H1 (cell line): ENCODE results near the gene C2. TPM values are rescaled to one million over a fixed set of nuclear protein-coding genes. Genes with fewer than 3 reads are reported as not detected.

ENCODE experiments used
- CTCF ChIA-PET: fragments of 300-600 bp; sonication (Branson Sonifier 250); formaldehyde crosslinking; loops from one replicate; lab custom pipeline; 2021; ENCODE audit not compliant: partially characterized antibody; lab: Charles Lee
- POLR2A ChIA-PET: fragments of 300-600 bp; sonication (Branson Sonifier 250); formaldehyde crosslinking; loops from one replicate; lab custom pipeline; 2021; ENCODE audit warnings: inconsistent platforms; ENCODE audit not compliant: partially characterized antibody; lab: Charles Lee
- DNase-seq, 2 experiments: peaks; one replicate each; pipeline versions ENCODE4 v3.0.0 to v3.0.0-alpha.2; 2010 to 2022; ENCODE audit warnings: low spot score in 2 of 2, low read depth in 1 of 2, mixed read lengths in 1 of 2
- FAIRE-seq: peaks from 2 replicates; lab custom pipeline; 2011; peaks lifted over from hg19 to GRCh38; lab: Jason Lieb, UNC
- H2AFZ ChIP-seq: 2 replicates; pipeline ENCODE4 v1.8.1; 2012; ENCODE audit warnings: low read length, inconsistent platforms
- H2AK5ac ChIP-seq: 2 replicates; pipeline ENCODE4 v1.6.1; 2013; ENCODE audit warnings: low read depth, low read length
- H2BK120ac ChIP-seq: replicated peaks from 2 replicates; pipeline ENCODE3; 2013; ENCODE audit warnings: low read depth, low read length, inconsistent platforms
- H2BK12ac ChIP-seq: 2 replicates; pipeline ENCODE4 v1.6.1; 2013; ENCODE audit warnings: low read depth, low read length
- H2BK15ac ChIP-seq: 2 replicates; pipeline ENCODE4 v1.6.1; 2013; ENCODE audit warnings: low read length
- H2BK20ac ChIP-seq: 2 replicates; pipeline ENCODE4 v1.6.1; 2013; ENCODE audit warnings: low read length
- H2BK5ac ChIP-seq: 2 replicates; pipeline ENCODE4 v1.6.1; 2013; ENCODE audit warnings: low read depth, low read length
- H3K14ac ChIP-seq: 2 replicates; pipeline ENCODE4 v1.6.1; 2013; ENCODE audit warnings: inconsistent platforms; ENCODE audit not compliant: insufficient read length
- H3K18ac ChIP-seq: 2 replicates; pipeline ENCODE4 v1.6.1; 2013; ENCODE audit warnings: low read length; ENCODE audit errors: extremely low read depth
- H3K23ac ChIP-seq: 2 replicates; pipeline ENCODE4 v1.6.1; 2013; ENCODE audit warnings: inconsistent platforms; ENCODE audit not compliant: insufficient read length
- H3K23me2 ChIP-seq: 2 replicates; pipeline ENCODE4 v1.6.1; 2013; ENCODE audit warnings: low read depth, low read length
- H3K27ac ChIP-seq: 2 replicates; pipeline ENCODE4 v1.6.1; 2011; ENCODE audit warnings: low read depth, low read length, inconsistent platforms
- H3K27me3 ChIP-seq, 4 experiments: replicated peaks in 1 of 4; 1 replicate in 1 of 4; 2 replicates in 3 of 4; pipeline versions ENCODE4 v1.6.1 to v1.8.1; 2011 to 2013; ENCODE audit warnings: low read length in 3 of 4, mild to moderate bottlenecking in 3 of 4, inconsistent platforms in 2 of 4, mixed read lengths in 2 of 4, moderate library complexity in 1 of 4; ENCODE audit not compliant: control insufficient read depth in 3 of 4, insufficient read depth in 3 of 4; ENCODE audit errors: extremely low read depth in 1 of 4
- H3K36me3 ChIP-seq, 4 experiments: 2 replicates each; pipeline versions ENCODE4 v1.6.1 to v1.8.1; 2011 to 2013; ENCODE audit warnings: mild to moderate bottlenecking in 4 of 4, low read length in 3 of 4, moderate library complexity in 2 of 4, control low read depth in 1 of 4, inconsistent platforms in 1 of 4; ENCODE audit not compliant: insufficient read depth in 4 of 4, control insufficient read depth in 2 of 4
- H3K4ac ChIP-seq: replicated peaks from 2 replicates; pipeline ENCODE3; 2013; ENCODE audit warnings: low read length, low read depth, mixed read lengths, inconsistent platforms; ENCODE audit not compliant: insufficient read length
- H3K4me1 ChIP-seq, 4 experiments: replicated peaks in 1 of 4; 1 replicate in 1 of 4; 2 replicates in 3 of 4; pipeline versions ENCODE4 v1.6.1 to v1.8.1; 2011 to 2013; ENCODE audit warnings: low read length in 3 of 4, inconsistent platforms in 2 of 4, mixed read lengths in 1 of 4; ENCODE audit not compliant: insufficient read depth in 4 of 4, control insufficient read depth in 3 of 4
- H3K4me2 ChIP-seq, 2 experiments: 2 replicates each; pipeline versions ENCODE4 v1.6.1 to v1.8.1; 2011 to 2013; ENCODE audit warnings: low read depth in 2 of 2, low read length in 2 of 2, control low read depth in 1 of 2, inconsistent platforms in 1 of 2, mild to moderate bottlenecking in 1 of 2; ENCODE audit not compliant: insufficient read depth in 1 of 2
- H3K4me3 ChIP-seq, 4 experiments: fragments of 200-600, 300-600 bp in 1 of 4; sonication (generic), shearing (Covaris generic), sonication (Bioruptor Twin) in 1 of 4; 2 replicates each; pipeline versions ENCODE4 v1.5.1 to v1.8.1; 2011 to 2016; ENCODE audit warnings: low read length in 4 of 4, low read depth in 3 of 4, control low read depth in 2 of 4, inconsistent platforms in 2 of 4, mild to moderate bottlenecking in 2 of 4, mixed read lengths in 1 of 4, moderate library complexity in 1 of 4; ENCODE audit not compliant: insufficient read depth in 2 of 4; ENCODE audit errors: extremely low read depth in 1 of 4
- H3K56ac ChIP-seq: replicated peaks from 2 replicates; pipeline ENCODE3; 2013; ENCODE audit warnings: low read depth, mild to moderate bottlenecking, mixed read lengths, low read length, inconsistent platforms; ENCODE audit not compliant: insufficient read length
- H3K79me1 ChIP-seq: 2 replicates; pipeline ENCODE4 v1.6.1; 2013; ENCODE audit warnings: low read depth, low read length, control low read depth
- H3K79me2 ChIP-seq, 2 experiments: 2 replicates each; pipeline versions ENCODE4 v1.6.1 to v1.8.1; 2012 to 2013; ENCODE audit warnings: low read length in 2 of 2, mild to moderate bottlenecking in 2 of 2, inconsistent platforms in 1 of 2; ENCODE audit not compliant: insufficient read depth in 2 of 2, control insufficient read depth in 1 of 2
- H3K9ac ChIP-seq, 4 experiments: replicated peaks in 1 of 4; 1 replicate in 1 of 4; 2 replicates in 3 of 4; pipeline versions ENCODE4 v1.6.1 to v1.8.1; 2011 to 2013; ENCODE audit warnings: low read depth in 3 of 4, low read length in 3 of 4, control low read depth in 2 of 4, mild to moderate bottlenecking in 2 of 4, moderate library complexity in 2 of 4, inconsistent platforms in 1 of 4; ENCODE audit errors: extremely low read depth in 1 of 4
- H3K9me3 ChIP-seq, 2 experiments: 2 replicates each; pipeline versions ENCODE4 v1.6.1 to v1.8.1; 2012 to 2013; ENCODE audit warnings: mild to moderate bottlenecking in 2 of 2, moderate library complexity in 2 of 2, control low read depth in 1 of 2, inconsistent platforms in 1 of 2, low read depth in 1 of 2, low read length in 1 of 2, mixed read lengths in 1 of 2; ENCODE audit not compliant: insufficient read depth in 2 of 2
- H4K20me1 ChIP-seq, 2 experiments: replicated peaks in 1 of 2; 2 replicates each; pipeline versions ENCODE3 to v1.8.1; 2011 to 2013; ENCODE audit warnings: inconsistent platforms in 2 of 2, low read length in 2 of 2, mild to moderate bottlenecking in 1 of 2; ENCODE audit not compliant: insufficient read depth in 2 of 2, control insufficient read depth in 1 of 2
- H4K5ac ChIP-seq: 2 replicates; pipeline ENCODE4 v1.6.1; 2013; ENCODE audit warnings: low read length, low read depth, mixed read lengths, inconsistent platforms; ENCODE audit not compliant: insufficient read length
- H4K8ac ChIP-seq: 2 replicates; pipeline ENCODE4 v1.8.0; 2013; ENCODE audit warnings: mild to moderate bottlenecking, moderate library complexity, low read length, inconsistent platforms; ENCODE audit not compliant: insufficient read depth; ENCODE audit errors: extremely low read depth
- H4K91ac ChIP-seq: replicated peaks from 2 replicates; pipeline ENCODE3; 2013; ENCODE audit warnings: low read length, mixed read lengths, inconsistent platforms; ENCODE audit not compliant: insufficient read length
- BACH1 ChIP-seq: IDR thresholded peaks from 2 replicates; pipeline ENCODE4 v1.6.1; 2012; ENCODE audit warnings: low read length, improper control_type of control experiment
- FOSL1 ChIP-seq: IDR thresholded peaks from 2 replicates; pipeline ENCODE4 v1.6.1; 2011; ENCODE audit warnings: mild to moderate bottlenecking, low read depth, low read length, moderate library complexity; ENCODE audit not compliant: insufficient read depth
- POU5F1 ChIP-seq: IDR thresholded peaks from 2 replicates; pipeline ENCODE4 v1.6.1; 2011; ENCODE audit warnings: low read depth, mild to moderate bottlenecking, low read length, moderate library complexity
- RAD21 ChIP-seq, 2 experiments: IDR thresholded peaks in 1 of 2; conservative IDR thresholded peaks in 1 of 2; 2 replicates each; pipeline ENCODE4 v1.6.1; 2011; ENCODE audit warnings: low read depth in 2 of 2, low read length in 2 of 2, improper control_type of control experiment in 1 of 2, inconsistent platforms in 1 of 2, mild to moderate bottlenecking in 1 of 2, moderate library complexity in 1 of 2
- SP1 ChIP-seq: IDR thresholded peaks from 2 replicates; pipeline ENCODE4 v1.6.1; 2011; ENCODE audit warnings: low read depth, low read length
- WGBS, 2 experiments: shearing (Covaris generic) in 1 of 2; methylation state at CpG; one replicate each; pipeline versions ENCODE4 v1.1.6 to v1.1.7; 2013 to 2015; ENCODE audit warnings: low lambda C conversion rate in 2 of 2, mixed read lengths in 2 of 2, inconsistent platforms in 1 of 2, low coverage in 1 of 2, missing lambda C conversion rate in 1 of 2; ENCODE audit not compliant: insufficient replicate concordance in 2 of 2, insufficient coverage in 1 of 2, insufficient read length in 1 of 2; ENCODE audit errors: extremely low coverage in 1 of 2, missing lambda C conversion rate in 1 of 2; 5-methylcytosine and 5-hydroxymethylcytosine counted together
- polyA plus RNA-seq, 7 experiments: library from polyadenylated mRNA; depleted of rRNA in 3 of 7; stranded (reverse) in 5 of 7; unstranded in 2 of 7; fragments of >200 nt in 5 of 7; fragments of 200-250 nt in 2 of 7; gene quantifications; 1 replicate in 5 of 7; 2 replicates in 1 of 7; 4 replicates in 1 of 7; pipeline versions ENCODE4 v1.2.1 to v1.2.3, GENCODE V29; 2011 to 2013; ENCODE audit warnings: missing spikeins in 2 of 7, mixed read lengths in 2 of 7
- total RNA-seq: library from RNA; stranded (reverse); fragmentation: NEBNext Ultra II Directional; extraction: Animal tissue kit (Norgen Biotek cat#: 25700); gene quantifications from 2 replicates; pipeline ENCODE4 v1.2.1, GENCODE V29; 2021

The C2 gene
- total and polyA plus RNA-seq, 2 of the 8 experiments (the other 6 are each of a cell fraction or from before 2014, with no cell fraction given) = 0.26 to 0.38 TPM

DNA sequence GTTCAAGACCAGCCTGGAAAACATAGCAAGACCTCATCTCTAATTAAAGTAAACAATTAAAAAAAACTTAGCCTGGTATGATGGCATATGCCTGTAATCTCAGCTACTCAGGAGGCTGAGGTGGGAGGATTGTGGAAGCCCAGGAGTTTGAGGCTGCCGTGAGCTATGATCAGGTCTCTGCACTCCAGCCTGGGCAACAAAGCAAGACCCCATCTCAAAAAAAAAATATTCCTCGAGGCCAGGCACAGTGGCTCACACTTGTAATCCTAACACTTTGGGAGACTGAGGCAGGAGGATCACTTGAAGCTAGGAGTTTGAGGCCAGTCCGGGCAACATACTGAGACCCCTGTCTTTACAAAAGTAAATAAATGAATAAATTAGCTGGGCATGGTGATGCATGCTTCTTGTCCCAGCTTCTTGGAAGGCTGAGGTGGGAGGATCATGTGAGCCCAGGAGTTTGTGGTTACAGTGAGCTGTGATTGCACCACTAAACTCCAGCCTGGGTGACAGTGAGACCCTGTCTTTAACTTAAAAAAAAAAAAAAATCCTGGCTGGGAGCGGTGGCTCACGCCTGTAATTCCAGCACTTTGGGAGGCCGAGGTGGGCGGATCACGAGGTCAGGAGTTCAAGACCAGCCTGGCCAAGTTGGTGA is 9.3 kb upstream of the C2 start:
- Histone ChIP-seq H2AFZ (no peak overlapping the region), H2BK5ac (no peak overlapping the region), H4K20me1 (no peaks in the 10 kb centered on the region), H3K9me3 (no peaks in the 10 kb centered on the region), H3K4me1 (no peaks in the 10 kb centered on the region), H2AK5ac (no peak overlapping the region), H3K27ac (no peak overlapping the region), H2BK12ac (no peak overlapping the region), H3K23ac (no peak overlapping the region), H4K8ac (no peak overlapping the region), H3K36me3 (no peaks in the 10 kb centered on the region), H3K56ac (no peak overlapping the region), H2BK20ac (no peak overlapping the region)
- TF ChIP-seq RAD21 (IDR thresholded peaks at IDR 0.05 in 1 of 2, conservative IDR thresholded peaks at IDR 0.05 in 1 of 2; ENCODE audit: low read depth in 2 of 2, low read length in 2 of 2) (no peak), BACH1 (no peak), SP1 (no peak), FOSL1 (no peak), POU5F1 (no peak)
- TF ChIP-seq, all 59 proteins: peak for 0
- Histone ChIP-seq H3K27me3 (no peaks in the 10 kb centered on the region), H3K18ac (no peak overlapping the region), H3K9ac (no peak overlapping the region), H3K23me2 (no peaks in the 10 kb centered on the region; the same call in 1 of the 2 replicates), H3K79me2 (no peaks in the 10 kb centered on the region), H3K4ac (no peak overlapping the region), H4K5ac (no peak overlapping the region), H2BK120ac (no peak overlapping the region), H3K79me1 (no peaks in the 10 kb centered on the region), H4K91ac (no peak overlapping the region), H3K14ac (no peak overlapping the region), H2BK15ac (no peak overlapping the region), H3K4me3 (no peak overlapping the region), H3K4me2 (no peak overlapping the region)
- DNase-seq = no peak
- 95% methylated on average over 8 of the region's 8 CpGs; no CpG with 5 or more reads in 1 of the 2 experiments for WGBS, 2 experiments
- ChIA-PET CTCF (interaction anchor here (0.5 to 1.9 kb wide), 8 partner anchors 13 to 481 kb away, joined by 3 to 5 read pairs (median 3); partner anchors contain the start of gene DDAH2), POLR2A (interaction anchor here (0.6 to 1.1 kb wide), 4 partner anchors 40 to 242 kb away, joined by 3 read pairs; partner anchors contain the start of genes NELFE and SKIC2)
- FAIRE-seq = no peak
